K562 (cell line): ENCODE measurements around the gene CLCNKA. TPM values are rescaled to one million over a fixed set of nuclear protein-coding genes. Genes with fewer than 3 reads are reported as not detected.
A peak's percentile ranks its signal among the peaks of the same experiment; 100 is the strongest.
"Not testable (repeated sequence)": the region's sequence is repeated elsewhere in the genome, so short reads cannot be mapped to it uniquely, and the experiment has no call there.

Source experiments
- ATAC-seq: fragments of 200-7000 bp; cut with Tn5 transposase; 3 replicates; pipeline ENCODE4 v1.9.1; 2020; ENCODE audit warnings: moderate library complexity
- BruUV-seq: library from RNA; stranded (reverse); fragments of 400-500 nt; replicated peaks from 2 replicates; lab custom pipeline; 2021; lab: Mats Ljungman, UMichigan
- CTCF ChIA-PET: fragments of 300-600 bp; formaldehyde crosslinking; extraction: SDS; loops from one replicate; lab custom pipeline; 2021; ENCODE audit warnings: low intra/inter-chr PET ratio; lab: Yijun Ruan, JAX
- POLR2A ChIA-PET: fragments of 300-600, 350-650 bp; sonication (Branson Sonifier 250); formaldehyde crosslinking; extraction: SDS; loops from one replicate; lab custom pipeline; 2021; ENCODE audit warnings: antibody characterized with exemption, inconsistent platforms; lab: Yijun Ruan, JAX
- DNase-seq, 4 experiments: peaks; one replicate each; pipeline versions ENCODE4 v3.0.0 to v3.0.0-alpha.2; 2011 to 2018; ENCODE audit warnings: low spot score in 3 of 4, mixed read lengths in 3 of 4; ENCODE audit errors: extremely low read depth in 1 of 4
- FAIRE-seq: peaks from 2 replicates; lab custom pipeline; 2011; peaks lifted over from hg19 to GRCh38; lab: Jason Lieb, UNC
- H2AFZ ChIP-seq: 2 replicates; pipeline ENCODE4 v1.6.0; 2011; ENCODE audit warnings: low read depth, low read length, control low read depth, inconsistent platforms
- H3K27ac ChIP-seq: fragments of 200-600 bp; 3 replicates; pipeline ENCODE4 v1.8.0; 2011; ENCODE audit warnings: low read depth, mild to moderate bottlenecking, control low read depth, inconsistent platforms, low read length, moderate library complexity, mixed read lengths; ENCODE audit errors: extremely low read depth
- H3K27me3 ChIP-seq, 2 experiments: fragments of 300-600 bp in 1 of 2; 2 replicates in 1 of 2; 3 replicates in 1 of 2; pipeline versions ENCODE4 v1.6.0 to v1.8.0; 2011; ENCODE audit warnings: inconsistent platforms in 2 of 2, low read length in 2 of 2, mild to moderate bottlenecking in 1 of 2, mixed read lengths in 1 of 2, moderate library complexity in 1 of 2; ENCODE audit not compliant: control insufficient read depth in 2 of 2, insufficient read depth in 2 of 2
- H3K36me3 ChIP-seq: fragments of 300-600 bp; 3 replicates; pipeline ENCODE4 v1.8.0; 2011; ENCODE audit warnings: mild to moderate bottlenecking, low read length, inconsistent platforms; ENCODE audit not compliant: control insufficient read depth, insufficient read depth
- H3K4me1 ChIP-seq, 2 experiments: fragments of 200-600 bp in 1 of 2; replicated peaks in 1 of 2; 2 replicates in 1 of 2; 3 replicates in 1 of 2; pipeline versions ENCODE4 v1.5.1 to v1.8.0; 2011; ENCODE audit warnings: inconsistent platforms in 2 of 2, low read length in 2 of 2, mild to moderate bottlenecking in 1 of 2, mixed read lengths in 1 of 2, moderate library complexity in 1 of 2; ENCODE audit not compliant: control insufficient read depth in 2 of 2, insufficient read depth in 2 of 2
- H3K4me2 ChIP-seq: 2 replicates; pipeline ENCODE4 v1.6.1; 2011; ENCODE audit warnings: low read length, control low read depth, inconsistent platforms, mixed read lengths; ENCODE audit not compliant: insufficient read depth
- H3K4me3 ChIP-seq: fragments of 200-600 bp; sonication (generic), shearing (Covaris generic); 2 replicates; pipeline ENCODE4 v1.5.1; 2016; ENCODE audit warnings: control low read depth, inconsistent platforms
- H3K79me2 ChIP-seq: fragments of 200-600 bp; 3 replicates; pipeline ENCODE4 v1.8.0; 2011; ENCODE audit warnings: low read length, inconsistent platforms; ENCODE audit not compliant: control insufficient read depth, insufficient read depth
- H3K9ac ChIP-seq, 2 experiments: 2 replicates each; pipeline versions ENCODE4 v1.6.0 to v1.6.1; 2011; ENCODE audit warnings: low read depth in 2 of 2, low read length in 2 of 2, control low read depth in 1 of 2, inconsistent platforms in 1 of 2, mild to moderate bottlenecking in 1 of 2, mixed read lengths in 1 of 2; ENCODE audit not compliant: insufficient read depth in 1 of 2
- H3K9me1 ChIP-seq: one replicate; pipeline ENCODE4 v1.6.0; 2011; ENCODE audit warnings: inconsistent platforms, mild to moderate bottlenecking, low read length, moderate library complexity; ENCODE audit not compliant: control insufficient read depth, insufficient read depth
- H3K9me3 ChIP-seq: replicated peaks from 2 replicates; pipeline ENCODE4 v1.5.1; 2011; ENCODE audit warnings: low read depth, low read length, inconsistent platforms; ENCODE audit not compliant: control insufficient read depth, insufficient read depth
- H4K20me1 ChIP-seq: replicated peaks from 2 replicates; pipeline ENCODE4 v1.6.1; 2011; ENCODE audit warnings: low read length, inconsistent platforms, mixed read lengths; ENCODE audit not compliant: control insufficient read depth, insufficient read depth
- ADNP ChIP-seq: fragments of 200-800 bp; sonication (Bioruptor generic); IDR thresholded peaks from 2 replicates; pipeline ENCODE4 v1.6.1; 2016; ENCODE audit warnings: missing genetic modification characterization, missing compliant biosample characterization
- KAT7 ChIP-seq: sonication (generic); formaldehyde crosslinking; IDR thresholded peaks from 2 replicates; pipeline ENCODE4 v1.8.0; 2022; ENCODE audit warnings: missing genetic modification reagents, mild to moderate bottlenecking, borderline replicate concordance
- NFIC ChIP-seq: fragments of 450-650 bp; IDR thresholded peaks from 2 replicates; pipeline ENCODE4 v1.6.1; 2017; ENCODE audit warnings: mild to moderate bottlenecking, inconsistent platforms
- NONO ChIP-seq, 2 experiments: fragments of 200-400 bp in 1 of 2; fragments of 450-650 bp in 1 of 2; formaldehyde crosslinking in 1 of 2; IDR thresholded peaks; 2 replicates each; pipeline ENCODE4 v1.6.1; 2017; ENCODE audit warnings: low read depth in 2 of 2, mild to moderate bottlenecking in 2 of 2, moderate library complexity in 2 of 2, low read length in 1 of 2
- RBM25 ChIP-seq: fragments of 200-400 bp; formaldehyde crosslinking; IDR thresholded peaks from 2 replicates; pipeline ENCODE4 v1.6.1; 2018; ENCODE audit warnings: low read length, low read depth, moderate library complexity; ENCODE audit not compliant: severe bottlenecking
- SMAD1 ChIP-seq: fragments of 150-350 bp; IDR thresholded peaks from 2 replicates; pipeline ENCODE4 v1.6.1; 2014; ENCODE audit warnings: low read length, low read depth; ENCODE audit not compliant: partially characterized antibody
- WGBS: fragments of 100-300 bp; shearing (Covaris generic); methylation state at CpG from one replicate; pipeline ENCODE4 v1.1.6; 2016; ENCODE audit warnings: low coverage, mixed read lengths; ENCODE audit not compliant: insufficient coverage; ENCODE audit errors: missing lambda C conversion rate; 5-methylcytosine and 5-hydroxymethylcytosine counted together
- in situ Hi-C: fragments of 300-500 bp; cut with MboI; formaldehyde crosslinking; loops from 4 replicates; pipeline ENCODE4 v1.15.0; 2018; ENCODE audit warnings: inconsistent platforms, mixed read lengths
- intact Hi-C: fragments of 100-400 bp; cut with micrococcal nuclease; formaldehyde crosslinking; loops from 2 replicates; pipeline ENCODE4 v1.14.2; 2022
- polyA plus RNA-seq, 8 experiments: library from polyadenylated mRNA; depleted of rRNA in 4 of 8; stranded (reverse) in 5 of 8; unstranded in 3 of 8; fragments of >200 nt; fragmentation: Nextera tagmentation in 2 of 8; fragmentation: Illumina TruSeq in 1 of 8; extraction: Ambion mirVana in 2 of 8; extraction: Trizol in 1 of 8; gene quantifications; 2 replicates each; pipeline versions ENCODE4 v1.2.1 to v1.2.3, GENCODE V29; 2011 to 2014; ENCODE audit warnings: inconsistent platforms in 1 of 8, missing spikeins in 1 of 8
- total RNA-seq, 7 experiments: library from RNA; depleted of rRNA in 6 of 7; stranded (reverse); fragments of >200 nt in 6 of 7; fragmentation: Illumina TruSeq in 2 of 7; extraction: Trizol in 2 of 7; gene quantifications; 2 replicates each; pipeline versions ENCODE4 v1.2.1 to v1.2.3, GENCODE V29; 2011 to 2021; ENCODE audit warnings: low replicate concordance in 1 of 7

The CLCNKA gene
- total and polyA plus RNA-seq, 9 of the 15 experiments (the other 6 are each of a cell fraction or from before 2014, with no cell fraction given) = 0.03 to 0.37 (median 0.10) TPM; not detected in 3

- TF ChIP-seq KAT7 (no peak), NONO (IDR thresholded peaks at IDR 0.05; ENCODE audit: low read depth in 2 of 2, low read length in 1 of 2) (no peak)
Observed at GRCh38 chr1:16055613-16056520, 34.0 kb downstream of the CLCNKA start (continued).

DNA sequence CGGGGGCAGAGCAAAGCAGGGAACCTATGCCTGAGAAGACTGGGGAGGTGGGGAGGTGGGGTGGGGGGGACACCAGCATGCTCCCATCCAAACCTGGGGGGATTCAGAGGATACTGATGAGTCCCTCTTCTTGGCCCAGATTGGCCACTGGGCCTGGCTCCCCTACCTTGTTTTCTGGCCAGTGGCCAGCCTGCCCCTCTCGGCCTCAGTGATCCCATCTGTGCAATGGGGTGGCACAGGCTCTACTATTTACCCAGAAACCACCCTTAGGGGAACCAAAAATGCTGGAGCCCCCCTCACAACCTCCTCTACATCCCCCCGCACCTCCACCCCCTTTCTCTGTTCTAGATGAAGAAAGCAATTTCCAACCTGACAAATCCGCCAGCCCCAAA is 34.7 kb downstream of the CLCNKA start:
- H2AFZ ChIP-seq, FAIRE-seq, H3K9ac ChIP-seq, H3K4me2 ChIP-seq, H3K9me1 ChIP-seq, H3K27me3 ChIP-seq, H3K36me3 ChIP-seq, BruUV-seq, H3K79me2 ChIP-seq, H4K20me1 ChIP-seq, H3K4me3 ChIP-seq, ATAC-seq, H3K27ac ChIP-seq, H3K9me3 ChIP-seq, DNase-seq, in situ Hi-C loops: not testable (repeated sequence)
- 36% methylated on average over 2 of the region's 4 CpGs for WGBS
- intact Hi-C loops = loop anchor here (1.0 to 5.0 kb wide), 2 partner anchors 47 to 259 kb away; no protein-coding TSS in a partner anchor
- peak; percentile 51 for TF ChIP-seq NFIC
- TF ChIP-seq RBM25 = peak; percentile 46
- peak; percentile 47; the same call in 1 of the 2 replicates for TF ChIP-seq ADNP (tag)
- peak; percentile 1 for TF ChIP-seq SMAD1
- ChIA-PET POLR2A (interaction anchor here (1.2 kb wide), 1 partner anchor 19 kb away, joined by 4 read pairs; no protein-coding TSS in a partner anchor), CTCF (interaction anchor here (3.4 kb wide), 1 partner anchor 48 kb away, joined by 53 read pairs; no protein-coding TSS in a partner anchor)
- H3K4me1 ChIP-seq = peaks cover 32 to 45% of the 10 kb centered on the region in 2 experiments; a peak in 4 of 5 replicates
